ENCODE measurements around the gene CUL3.

The CUL3 gene

DNA sequence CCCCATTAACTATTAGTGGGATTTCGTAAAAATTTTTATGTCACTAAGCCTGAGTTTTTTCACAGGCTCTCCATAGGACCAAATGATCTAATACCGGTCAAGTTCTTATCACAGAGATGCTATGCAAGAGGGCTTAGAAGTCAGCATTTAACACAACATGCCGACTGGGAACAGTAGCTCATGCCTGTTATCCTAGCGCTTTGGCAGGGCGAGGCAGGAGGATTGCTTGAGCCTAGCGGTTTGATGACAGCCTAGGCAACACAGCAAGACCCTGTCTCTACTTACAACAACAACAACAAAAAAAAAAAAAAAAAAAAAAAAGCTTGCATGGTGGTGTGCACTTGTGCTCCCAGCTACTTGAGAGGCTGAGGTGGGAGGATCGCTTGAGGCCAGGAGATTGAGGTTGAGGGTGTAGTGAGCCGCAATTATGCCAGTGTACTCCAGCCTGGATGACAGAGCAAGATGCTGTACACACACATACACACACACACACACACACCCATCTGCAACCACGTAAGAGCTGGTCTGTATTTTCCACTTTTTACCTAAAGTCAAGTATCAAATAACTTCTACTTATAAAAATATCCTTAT is 115.7 kb downstream of the CUL3 start:
- Histone ChIP-seq H3K4ac (ENCODE audit: low read depth in 1 of 2, low read length in 2 of 2) (no peak overlapping the region), H3K27ac (ENCODE audit: low read length, poor library complexity, severe bottlenecking) (no peak overlapping the region), H2BK15ac (ENCODE audit: low read depth, poor library complexity, severe bottlenecking) (no peak overlapping the region), H2BK5ac (ENCODE audit: low read depth, low read length, poor library complexity, severe bottlenecking) (no peak overlapping the region), H3K23ac (ENCODE audit: low read length in 2 of 2) (no peak overlapping the region), H2BK120ac (ENCODE audit: low read depth, low read length) (no peak overlapping the region), H4K91ac (ENCODE audit: low read length) (no peak overlapping the region), H2AFZ (ENCODE audit: low read depth, low read length) (no peak overlapping the region), H3K18ac (ENCODE audit: low read depth in 1 of 2, low read length in 2 of 2) (no peak overlapping the region), H3K9me3 (ENCODE audit: control insufficient read depth, low read length) (no peaks in the 10 kb centered on the region), H3K4me2 (ENCODE audit: low read length, poor library complexity, severe bottlenecking) (no peak overlapping the region), H3K4me1 (ENCODE audit: control insufficient read depth, insufficient read depth, low read depth, low read length) (no peaks in the 10 kb centered on the region), H3K79me1 (replicated peaks; ENCODE audit: low read length, poor library complexity, severe bottlenecking) (no peaks in the 10 kb centered on the region), H3K9ac (ENCODE audit: low read length) (no peak overlapping the region), H3K4me3 (ENCODE audit: insufficient read depth in 1 of 2, low read depth in 1 of 2, low read length in 2 of 2) (no peak overlapping the region), H2BK12ac (ENCODE audit: low read length in 2 of 2) (no peak overlapping the region), H4K8ac (ENCODE audit: low read length) (no peak overlapping the region), H2AK5ac (ENCODE audit: low read length, severe bottlenecking) (no peak overlapping the region), H3K27me3 (ENCODE audit: control insufficient read depth in 1 of 2, insufficient read depth in 1 of 2, low read length in 2 of 2) (no peaks in the 10 kb centered on the region), H3K14ac (ENCODE audit: low read length in 2 of 2) (no peak overlapping the region), H3K36me3 (ENCODE audit: control insufficient read depth in 1 of 2, insufficient read depth in 2 of 2, low read depth in 1 of 2, low read length in 2 of 2) (peaks cover 0 to 27% of the 10 kb centered on the region in 2 experiments)
- no peak for DNase-seq
- 92% methylated on average over 8 of the region's 9 CpGs for WGBS

DNA sequence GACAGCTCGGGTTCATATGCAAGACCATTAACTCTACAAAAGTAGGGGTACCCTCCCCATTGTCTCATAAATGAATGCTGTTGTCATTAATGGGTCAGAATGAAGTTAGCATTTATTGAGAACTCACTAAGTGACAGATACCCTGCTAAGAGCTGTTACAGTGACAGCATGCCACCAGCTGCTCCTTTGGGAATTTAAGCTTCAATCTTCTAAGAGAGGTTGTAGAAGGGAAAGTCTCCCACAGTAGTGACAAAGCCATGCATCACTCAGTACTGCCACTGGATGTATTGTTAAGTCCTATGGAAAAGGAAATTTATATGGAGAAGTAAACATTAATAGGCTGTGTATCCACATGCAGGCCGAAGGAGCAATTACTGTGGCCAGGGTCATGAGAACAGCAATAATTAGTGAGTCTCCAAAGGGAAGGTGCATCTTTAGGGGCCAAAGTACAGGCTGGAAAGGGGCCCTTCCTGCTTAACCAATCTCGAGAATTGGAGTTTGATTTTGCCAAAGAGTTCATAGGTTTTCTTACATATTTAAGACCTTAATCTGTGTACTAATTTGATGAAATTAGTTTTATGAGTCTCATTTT is 118.8 kb downstream of the CUL3 start:
- no peak for DNase-seq
- Histone ChIP-seq H2AK5ac (ENCODE audit: low read length, severe bottlenecking) (no peak overlapping the region), H3K9ac (ENCODE audit: low read length) (no peak overlapping the region), H2BK12ac (ENCODE audit: low read length in 2 of 2) (no peak overlapping the region), H3K14ac (ENCODE audit: low read length in 2 of 2) (no peak overlapping the region), H3K4me1 (ENCODE audit: control insufficient read depth, insufficient read depth, low read depth, low read length) (no peaks in the 10 kb centered on the region), H4K8ac (ENCODE audit: low read length) (no peak overlapping the region), H3K23ac (ENCODE audit: low read length in 2 of 2) (no peak overlapping the region), H2BK5ac (ENCODE audit: low read depth, low read length, poor library complexity, severe bottlenecking) (no peak overlapping the region), H3K18ac (ENCODE audit: low read depth in 1 of 2, low read length in 2 of 2) (no peak overlapping the region), H3K4me3 (ENCODE audit: insufficient read depth in 1 of 2, low read depth in 1 of 2, low read length in 2 of 2) (no peak overlapping the region), H3K9me3 (ENCODE audit: control insufficient read depth, low read length) (peaks cover 6% of the 10 kb centered on the region), H4K91ac (ENCODE audit: low read length) (no peak overlapping the region), H3K36me3 (ENCODE audit: control insufficient read depth in 1 of 2, insufficient read depth in 2 of 2, low read depth in 1 of 2, low read length in 2 of 2) (no peaks in the 10 kb centered on the region), H2BK120ac (ENCODE audit: low read depth, low read length) (no peak overlapping the region), H3K79me1 (replicated peaks; ENCODE audit: low read length, poor library complexity, severe bottlenecking) (no peaks in the 10 kb centered on the region), H3K27me3 (ENCODE audit: control insufficient read depth in 1 of 2, insufficient read depth in 1 of 2, low read length in 2 of 2) (no peaks in the 10 kb centered on the region), H3K4me2 (ENCODE audit: low read length, poor library complexity, severe bottlenecking) (no peak overlapping the region), H2AFZ (ENCODE audit: low read depth, low read length) (no peak overlapping the region), H3K27ac (ENCODE audit: low read length, poor library complexity, severe bottlenecking) (no peak overlapping the region), H2BK15ac (ENCODE audit: low read depth, poor library complexity, severe bottlenecking) (no peak overlapping the region), H3K4ac (ENCODE audit: low read depth in 1 of 2, low read length in 2 of 2) (no peak overlapping the region)
- 66% methylated on average over 2 of the region's 3 CpGs for WGBS

DNA sequence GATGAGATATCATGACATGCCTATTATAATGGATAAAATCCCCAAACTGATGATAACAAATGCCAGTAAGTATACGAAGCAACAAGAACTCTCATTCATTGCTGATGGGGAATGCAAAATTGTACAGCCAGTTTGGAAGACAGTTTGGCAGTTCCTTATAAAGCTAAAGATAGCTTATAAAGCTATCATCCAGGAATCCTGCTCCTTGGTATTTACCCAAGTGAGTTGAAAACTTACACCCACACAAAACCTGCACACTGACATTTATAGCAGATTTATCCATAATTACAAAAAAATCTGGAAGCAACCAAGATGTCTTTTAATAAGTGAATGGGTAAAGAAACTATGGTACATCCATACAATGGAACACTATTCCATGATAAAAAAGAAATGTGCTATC is 123.8 kb downstream of the CUL3 start:
- H3K79me1 ChIP-seq (replicated peaks; ENCODE audit: low read length, poor library complexity, severe bottlenecking), result no peaks in the 10 kb centered on the region
- no peak overlapping the region for H2BK120ac ChIP-seq (ENCODE audit: low read depth, low read length)
- 100% methylated on average over 1 of the region's 1 CpG for WGBS
- no peak overlapping the region for H2AFZ ChIP-seq (ENCODE audit: low read depth, low read length)
- H3K18ac ChIP-seq (ENCODE audit: low read depth in 1 of 2, low read length in 2 of 2), result no peak overlapping the region
- no peak overlapping the region for H3K27ac ChIP-seq (ENCODE audit: low read length, poor library complexity, severe bottlenecking)
- no peak overlapping the region for H3K4me2 ChIP-seq (ENCODE audit: low read length, poor library complexity, severe bottlenecking)
- H3K4ac ChIP-seq (ENCODE audit: low read depth in 1 of 2, low read length in 2 of 2), result no peak overlapping the region
- H2AK5ac ChIP-seq (ENCODE audit: low read length, severe bottlenecking), result no peak overlapping the region
- no peak for DNase-seq
- no peak overlapping the region for H3K4me3 ChIP-seq (ENCODE audit: insufficient read depth in 1 of 2, low read depth in 1 of 2, low read length in 2 of 2)
- H3K14ac ChIP-seq (ENCODE audit: low read length in 2 of 2), result no peak overlapping the region
- no peaks in the 10 kb centered on the region for H3K36me3 ChIP-seq (ENCODE audit: control insufficient read depth in 1 of 2, insufficient read depth in 2 of 2, low read depth in 1 of 2, low read length in 2 of 2)
- H4K91ac ChIP-seq (ENCODE audit: low read length), result no peak overlapping the region
- no peak overlapping the region for H2BK12ac ChIP-seq (ENCODE audit: low read length in 2 of 2)
- no peaks in the 10 kb centered on the region for H3K27me3 ChIP-seq (ENCODE audit: control insufficient read depth in 1 of 2, insufficient read depth in 1 of 2, low read length in 2 of 2)
- no peak overlapping the region for H2BK15ac ChIP-seq (ENCODE audit: low read depth, poor library complexity, severe bottlenecking)
- H3K9me3 ChIP-seq (ENCODE audit: control insufficient read depth, low read length), result peaks cover 6% of the 10 kb centered on the region
- H3K4me1 ChIP-seq (ENCODE audit: control insufficient read depth, insufficient read depth, low read depth, low read length), result no peaks in the 10 kb centered on the region
- H4K8ac ChIP-seq (ENCODE audit: low read length), result no peak overlapping the region
- H2BK5ac ChIP-seq (ENCODE audit: low read depth, low read length, poor library complexity, severe bottlenecking), result no peak overlapping the region
- no peak overlapping the region for H3K23ac ChIP-seq (ENCODE audit: low read length in 2 of 2)
- no peak overlapping the region for H3K9ac ChIP-seq (ENCODE audit: low read length)

DNA sequence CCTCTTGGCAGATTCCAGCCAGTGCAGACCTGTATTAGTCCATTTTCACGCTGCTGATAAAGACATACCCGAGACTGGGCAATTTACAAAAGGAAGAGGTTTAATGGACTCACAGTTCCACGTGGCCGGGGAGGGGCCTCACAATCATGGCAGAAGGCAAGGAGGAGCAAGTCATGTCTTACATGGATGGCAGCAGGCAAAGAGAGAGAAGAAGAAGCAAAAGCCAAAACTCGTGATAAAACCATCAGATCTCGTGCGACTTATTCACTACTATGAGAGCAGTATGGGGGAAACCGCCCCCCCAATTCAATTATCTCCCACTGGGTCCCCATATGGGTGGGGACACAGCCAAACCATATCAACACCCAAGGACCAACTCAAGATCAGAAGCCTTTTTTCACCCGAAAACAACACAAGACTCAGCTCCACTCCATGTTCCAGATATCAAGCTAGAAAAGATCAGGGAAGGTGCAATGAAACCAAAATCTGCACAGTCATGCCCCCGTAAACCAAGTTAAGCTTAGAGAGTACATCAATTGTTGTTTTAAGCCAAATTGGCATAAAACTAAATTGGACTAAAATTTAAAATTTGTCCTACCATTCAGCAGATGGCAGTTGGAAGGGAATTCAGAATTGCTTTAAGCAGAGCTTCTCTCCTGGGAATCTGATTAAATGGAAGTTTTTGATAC is 127.6 kb downstream of the CUL3 start:
- no peak overlapping the region for H3K18ac ChIP-seq (ENCODE audit: low read depth in 1 of 2, low read length in 2 of 2)
- H3K23ac ChIP-seq (ENCODE audit: low read length in 2 of 2), result no peak overlapping the region
- no peak overlapping the region for H3K27ac ChIP-seq (ENCODE audit: low read length, poor library complexity, severe bottlenecking)
- no peak overlapping the region for H2AFZ ChIP-seq (ENCODE audit: low read depth, low read length)
- H2AK5ac ChIP-seq (ENCODE audit: low read length, severe bottlenecking), result no peak overlapping the region
- no peaks in the 10 kb centered on the region for H3K27me3 ChIP-seq (ENCODE audit: control insufficient read depth in 1 of 2, insufficient read depth in 1 of 2, low read length in 2 of 2)
- no peak for DNase-seq
- no peak overlapping the region for H4K8ac ChIP-seq (ENCODE audit: low read length)
- H3K4me1 ChIP-seq (ENCODE audit: control insufficient read depth, insufficient read depth, low read depth, low read length), result no peaks in the 10 kb centered on the region
- no peak overlapping the region for H4K91ac ChIP-seq (ENCODE audit: low read length)
- H3K36me3 ChIP-seq (ENCODE audit: control insufficient read depth in 1 of 2, insufficient read depth in 2 of 2, low read depth in 1 of 2, low read length in 2 of 2), result no peaks in the 10 kb centered on the region
- no peak overlapping the region for H3K9ac ChIP-seq (ENCODE audit: low read length)
- no peak overlapping the region for H2BK120ac ChIP-seq (ENCODE audit: low read depth, low read length)
- no peak overlapping the region for H3K4me3 ChIP-seq (ENCODE audit: insufficient read depth in 1 of 2, low read depth in 1 of 2, low read length in 2 of 2)
- no peak overlapping the region for H3K4ac ChIP-seq (ENCODE audit: low read depth in 1 of 2, low read length in 2 of 2)
- H3K14ac ChIP-seq (ENCODE audit: low read length in 2 of 2), result no peak overlapping the region
- no peak overlapping the region for H2BK12ac ChIP-seq (ENCODE audit: low read length in 2 of 2)
- WGBS, result 89% methylated on average over 9 of the region's 10 CpGs
- H3K4me2 ChIP-seq (ENCODE audit: low read length, poor library complexity, severe bottlenecking), result no peak overlapping the region
- H3K79me1 ChIP-seq (replicated peaks; ENCODE audit: low read length, poor library complexity, severe bottlenecking), result no peaks in the 10 kb centered on the region
- H2BK15ac ChIP-seq (ENCODE audit: low read depth, poor library complexity, severe bottlenecking), result no peak overlapping the region
- peaks cover 5% of the 10 kb centered on the region for H3K9me3 ChIP-seq (ENCODE audit: control insufficient read depth, low read length)
- H2BK5ac ChIP-seq (ENCODE audit: low read depth, low read length, poor library complexity, severe bottlenecking), result no peak overlapping the region

All from mesenchymal stem cell (in vitro differentiated cells and primary cell).